Measurements from ENCODE around the gene DDN. TPM values are rescaled to one million over a fixed set of nuclear protein-coding genes. Genes with fewer than 3 reads are reported as not detected.

DDN gene
- total RNA-seq, 4 donors from 2014 or later, result 0.27 to 0.28 TPM; not detected in 2

DNA sequence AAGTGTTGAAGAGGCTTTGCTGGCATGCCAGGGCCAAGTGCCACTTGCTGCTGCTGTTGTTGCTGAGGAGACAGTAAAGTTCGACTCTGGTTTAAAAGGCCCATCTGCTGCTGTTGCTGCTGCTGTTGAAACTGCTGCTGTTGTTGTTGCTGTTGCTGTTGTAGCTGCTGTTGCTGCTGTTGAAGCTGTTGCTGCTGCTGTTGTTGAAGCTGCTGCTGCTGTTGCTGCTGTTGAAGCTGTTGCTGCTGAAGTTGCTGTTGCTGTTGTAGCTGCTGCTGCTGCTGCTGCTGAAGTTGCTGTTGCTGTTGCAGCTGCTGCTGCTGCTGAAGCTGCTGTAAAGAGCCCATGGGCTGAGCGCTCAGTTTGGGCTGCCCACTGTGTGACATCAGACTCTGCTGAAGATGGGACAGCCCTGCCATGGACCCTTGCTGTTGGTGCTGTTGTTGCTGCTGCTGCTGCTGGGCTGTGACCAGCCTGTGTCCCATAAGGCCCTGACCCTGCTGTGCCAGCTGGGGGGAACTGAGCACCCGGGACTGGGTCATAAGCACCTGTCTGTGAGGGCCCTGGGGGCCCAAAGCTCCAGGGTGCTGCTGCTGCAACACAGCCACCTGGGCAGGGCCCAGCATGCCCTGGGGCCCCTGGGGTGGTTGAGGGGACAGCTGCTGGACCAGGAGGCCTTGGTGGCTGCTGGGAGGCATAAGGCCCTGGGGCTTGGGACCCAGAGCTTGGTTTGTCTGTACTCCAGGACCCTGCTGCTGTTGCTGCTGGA, 33.7 kb upstream of the DDN start:
- H3K27me3 ChIP-seq, result no peaks in the 10 kb centered on the region
- H3K4me3 ChIP-seq, result no peak overlapping the region
- no peak for TF ChIP-seq POLR2A (IDR thresholded peaks at IDR 0.05)
- TF ChIP-seq, protein P1, sequence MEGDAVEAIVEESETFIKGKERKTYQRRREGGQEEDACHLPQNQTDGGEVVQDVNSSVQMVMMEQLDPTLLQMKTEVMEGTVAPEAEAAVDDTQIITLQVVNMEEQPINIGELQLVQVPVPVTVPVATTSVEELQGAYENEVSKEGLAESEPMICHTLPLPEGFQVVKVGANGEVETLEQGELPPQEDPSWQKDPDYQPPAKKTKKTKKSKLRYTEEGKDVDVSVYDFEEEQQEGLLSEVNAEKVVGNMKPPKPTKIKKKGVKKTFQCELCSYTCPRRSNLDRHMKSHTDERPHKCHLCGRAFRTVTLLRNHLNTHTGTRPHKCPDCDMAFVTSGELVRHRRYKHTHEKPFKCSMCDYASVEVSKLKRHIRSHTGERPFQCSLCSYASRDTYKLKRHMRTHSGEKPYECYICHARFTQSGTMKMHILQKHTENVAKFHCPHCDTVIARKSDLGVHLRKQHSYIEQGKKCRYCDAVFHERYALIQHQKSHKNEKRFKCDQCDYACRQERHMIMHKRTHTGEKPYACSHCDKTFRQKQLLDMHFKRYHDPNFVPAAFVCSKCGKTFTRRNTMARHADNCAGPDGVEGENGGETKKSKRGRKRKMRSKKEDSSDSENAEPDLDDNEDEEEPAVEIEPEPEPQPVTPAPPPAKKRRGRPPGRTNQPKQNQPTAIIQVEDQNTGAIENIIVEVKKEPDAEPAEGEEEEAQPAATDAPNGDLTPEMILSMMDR (IDR thresholded peaks at IDR 0.05), result no peak
- no peak overlapping the region for H3K27ac ChIP-seq
- peaks cover 0 to 95% (median 0%) of the 10 kb centered on the region in 3 donors for H3K36me3 ChIP-seq
- DNase-seq, result peak in 1 of 3 donors; percentile 46
- H3K9me3 ChIP-seq, result no peaks in the 10 kb centered on the region
- H3K4me1 ChIP-seq, result no peaks in the 10 kb centered on the region

DNA sequence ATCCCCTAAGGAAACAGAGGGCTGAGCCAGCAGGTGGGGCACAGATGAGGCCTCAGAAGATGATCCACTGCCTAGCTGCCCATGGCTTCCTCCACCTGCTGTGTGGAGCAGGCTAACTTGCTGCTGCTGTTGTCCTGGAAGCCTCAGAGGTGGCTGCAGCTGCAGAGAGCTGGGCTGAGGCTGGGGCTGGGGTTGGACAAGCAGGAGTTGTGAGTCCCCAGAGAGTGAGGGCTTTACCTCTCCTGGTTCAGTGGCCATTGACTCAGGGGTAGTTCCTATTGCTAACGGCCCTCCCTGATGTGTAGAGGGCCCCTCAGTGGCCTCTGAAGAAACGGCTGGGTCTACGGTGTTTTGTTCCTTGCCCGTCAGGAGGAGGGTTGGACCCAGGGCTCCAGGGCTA, 33.1 kb upstream of the DDN start:
- H3K36me3 ChIP-seq, result peaks cover 0 to 95% (median 0%) of the 10 kb centered on the region in 3 donors
- H3K27ac ChIP-seq, result no peak overlapping the region
- no peaks in the 10 kb centered on the region for H3K4me1 ChIP-seq
- TF ChIP-seq, protein P1 (IDR thresholded peaks at IDR 0.05), result no peak
- TF ChIP-seq POLR2A (IDR thresholded peaks at IDR 0.05), result no peak
- H3K4me3 ChIP-seq, result no peak overlapping the region
- peak in 1 of 3 donors; percentile 43 for DNase-seq
- no peaks in the 10 kb centered on the region for H3K9me3 ChIP-seq
- no peaks in the 10 kb centered on the region for H3K27me3 ChIP-seq

DNA sequence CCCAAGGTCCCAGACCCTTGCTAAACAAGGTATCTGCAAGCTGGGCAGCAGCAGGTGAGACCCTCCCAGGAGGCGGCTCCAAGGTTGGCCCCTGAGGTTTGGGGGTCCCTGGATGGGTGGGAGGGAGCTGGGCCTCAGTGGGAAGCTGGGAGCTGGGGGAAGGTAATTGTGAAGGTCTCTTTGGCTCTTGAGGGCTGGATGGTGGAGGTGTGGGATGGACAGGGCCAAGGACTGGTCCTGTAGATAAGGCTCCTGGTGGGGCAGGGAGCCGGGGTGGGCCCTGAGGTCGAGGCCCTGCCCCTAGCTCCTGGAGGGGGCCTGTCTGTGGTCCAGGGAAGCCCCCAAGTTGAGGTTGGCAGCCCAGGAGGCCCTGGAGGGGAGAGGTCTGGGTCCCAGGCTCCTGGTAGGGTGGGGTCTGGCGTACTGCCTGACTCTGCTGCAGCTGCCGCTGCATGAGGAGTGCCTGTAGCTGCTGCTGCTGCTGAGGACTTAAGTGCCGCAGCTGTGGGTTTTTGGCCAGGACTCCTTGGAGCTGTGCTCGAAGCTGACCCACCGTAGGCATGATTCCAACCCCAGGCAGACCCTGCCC, 32.5 kb upstream of the DDN start:
- Histone ChIP-seq H3K27me3 (no peaks in the 10 kb centered on the region), H3K27ac (no peak overlapping the region), H3K36me3 (peaks cover 0 to 95% (median 0%) of the 10 kb centered on the region in 3 donors), H3K4me3 (no peak overlapping the region), H3K9me3 (no peaks in the 10 kb centered on the region), H3K4me1 (no peaks in the 10 kb centered on the region)
- no peak for TF ChIP-seq POLR2A (IDR thresholded peaks at IDR 0.05)
- TF ChIP-seq, protein P1 (IDR thresholded peaks at IDR 0.05), result no peak
- DNase-seq, result no peak

DNA sequence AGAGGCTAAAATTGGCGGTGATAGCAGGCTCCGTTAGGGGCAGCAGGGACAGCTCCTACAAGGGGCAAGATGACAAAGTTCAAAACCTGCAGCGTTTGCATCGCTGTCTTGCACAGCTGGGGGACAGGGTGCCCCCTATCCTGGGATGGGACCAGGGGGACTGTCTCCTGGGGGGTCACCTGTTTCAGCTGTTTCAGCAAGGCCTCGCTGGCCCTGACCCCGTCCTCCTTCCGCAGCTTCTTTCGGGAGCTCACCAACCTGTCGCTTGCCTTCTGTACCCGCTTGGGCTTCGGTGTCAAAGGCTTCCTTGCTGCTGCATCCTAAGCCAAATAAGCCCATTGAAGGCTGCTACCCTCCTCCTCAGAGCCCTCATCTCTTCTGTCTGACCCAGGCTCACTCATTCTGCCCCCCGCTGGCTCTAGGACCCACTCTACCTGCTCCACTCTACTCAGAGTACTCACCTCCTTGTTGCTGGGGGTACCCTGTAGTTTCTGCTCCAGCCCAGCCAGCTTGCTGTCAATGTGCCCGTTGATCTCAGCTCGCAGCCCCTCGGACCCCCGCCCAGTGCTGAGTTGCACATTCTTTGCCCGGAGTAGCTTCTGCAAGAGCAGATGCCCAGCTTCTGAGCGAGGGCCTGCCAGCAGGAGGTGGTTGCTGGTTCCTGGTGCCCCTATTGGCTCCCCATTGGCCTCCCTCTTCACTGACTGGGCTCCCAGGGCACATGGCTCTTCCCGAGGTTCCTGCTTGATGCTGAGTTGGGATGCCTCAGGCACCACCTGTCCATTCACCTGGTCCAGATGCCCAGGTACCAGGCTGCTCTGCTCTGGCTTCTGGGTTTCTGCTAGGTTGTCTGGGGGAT, 31.8 kb upstream of the DDN start:
- peak in 1 of 3 donors; percentile 45 for DNase-seq
- no peak overlapping the region for H3K27ac ChIP-seq
- TF ChIP-seq POLR2A (IDR thresholded peaks at IDR 0.05), result no peak
- TF ChIP-seq, protein P1 (IDR thresholded peaks at IDR 0.05), result no peak
- H3K4me3 ChIP-seq, result no peak overlapping the region
- no peaks in the 10 kb centered on the region for H3K27me3 ChIP-seq
- no peaks in the 10 kb centered on the region for H3K9me3 ChIP-seq
- H3K4me1 ChIP-seq, result no peaks in the 10 kb centered on the region
- peaks cover 0 to 97% (median 0%) of the 10 kb centered on the region in 3 donors for H3K36me3 ChIP-seq

GRCh38 chr12:49030119-49030518, 30.9 kb upstream of the DDN start:
- no peaks in the 10 kb centered on the region for H3K27me3 ChIP-seq
- no peak for DNase-seq
- H3K27ac ChIP-seq, result no peak overlapping the region
- peaks cover 0 to 97% (median 0%) of the 10 kb centered on the region in 3 donors for H3K36me3 ChIP-seq
- H3K9me3 ChIP-seq, result no peaks in the 10 kb centered on the region
- H3K4me3 ChIP-seq, result no peak overlapping the region
- no peaks in the 10 kb centered on the region for H3K4me1 ChIP-seq
- TF ChIP-seq POLR2A (IDR thresholded peaks at IDR 0.05), result no peak
- TF ChIP-seq, protein P1 (IDR thresholded peaks at IDR 0.05), result no peak

All from Peyer's patch (tissue), 4 donors.